ENCODE results near the gene STING1.
A peak's percentile ranks its signal among the peaks of the same experiment; 100 is the strongest.
"Not testable (repeated sequence)": the region's sequence is repeated elsewhere in the genome, so short reads cannot be mapped to it uniquely, and the experiment has no call there.

The STING1 gene

GRCh38 chr5:139462586-139463276 is 19.8 kb downstream of the STING1 start, which contains the start of gene ECSCR:
ECSCR (minus strand) TSS chr5:139462743; CDS start chr5:139462670, 73 bp downstream.
- peak; percentile 35 for DNase-seq

GRCh38 chr5:139461698-139462097 is 20.9 kb downstream of the STING1 start:
- peak; percentile 40 for DNase-seq

- DNase-seq, result no peak
These were observed 21.4 kb downstream of the STING1 start for GRCh38 chr5:139461176-139461575.

- peak; percentile 20 for DNase-seq
These were observed 22.1 kb downstream of the STING1 start for GRCh38 chr5:139460455-139460854.

- DNase-seq, result no peak
These were observed 23.1 kb downstream of the STING1 start for GRCh38 chr5:139459451-139459934.

- peak; percentile 79 for DNase-seq
These were observed 23.8 kb downstream of the STING1 start for GRCh38 chr5:139458580-139459407.

- no peak for DNase-seq
These were observed 24.8 kb downstream of the STING1 start for GRCh38 chr5:139457653-139458306.

GRCh38 chr5:139457241-139457640 is 25.3 kb downstream of the STING1 start:
- DNase-seq, result no peak

- DNase-seq, result no peak
These were observed 25.8 kb downstream of the STING1 start for GRCh38 chr5:139456776-139457175.

- no peak for DNase-seq
These were observed 27.8 kb downstream of the STING1 start for GRCh38 chr5:139454568-139455290.

GRCh38 chr5:139453683-139454567 is 28.6 kb downstream of the STING1 start:
- no peak for DNase-seq

- no peak for DNase-seq
These were observed 30.5 kb downstream of the STING1 start for GRCh38 chr5:139451878-139452660.

GRCh38 chr5:139451176-139451575 is 31.4 kb downstream of the STING1 start:
- DNase-seq, result no peak

GRCh38 chr5:139446956-139447779 is 35.4 kb downstream of the STING1 start:
- DNase-seq, result peak; percentile 58

- DNase-seq, result peak; percentile 89
These were observed 37.0 kb downstream of the STING1 start for GRCh38 chr5:139445325-139446170.

GRCh38 chr5:139443831-139444453 is 38.6 kb downstream of the STING1 start:
- peak; percentile 96 for DNase-seq

GRCh38 chr5:139440416-139440815 is 42.1 kb downstream of the STING1 start:
- not testable (repeated sequence) for DNase-seq
